Endothelial cell of umbilical vein (primary cell): ENCODE measurements around the gene TUBGCP2. TPM values are rescaled to one million over a fixed set of nuclear protein-coding genes. Genes with fewer than 3 reads are reported as not detected.

Source experiments
- BruUV-seq: library from RNA; stranded (reverse); fragments of 400-500 nt; replicated peaks from 2 replicates; lab custom pipeline; 2021; lab: Mats Ljungman, UMichigan
- CTCF ChIA-PET: fragments of 300-600, 350-600 bp; sonication (Branson Sonifier 250); formaldehyde crosslinking; loops from one replicate; lab custom pipeline; 2021; ENCODE audit warnings: antibody characterized with exemption, inconsistent platforms; lab: Charles Lee
- POLR2A ChIA-PET: fragments of 300-600, 350-600 bp; sonication (Branson Sonifier 250); formaldehyde crosslinking; loops from one replicate; lab custom pipeline; 2021; ENCODE audit warnings: antibody characterized with exemption, inconsistent platforms; lab: Charles Lee
- DNase-seq: peaks from one replicate; pipeline ENCODE4 v3.0.0-alpha.2; 2011; ENCODE audit warnings: low read depth, low spot score
- FAIRE-seq: peaks from 2 replicates; lab custom pipeline; 2011; peaks lifted over from hg19 to GRCh38; lab: Jason Lieb, UNC
- H2AFZ ChIP-seq: 2 replicates; pipeline ENCODE4 v1.6.0; 2012; ENCODE audit warnings: low read depth, low read length, control low read depth, inconsistent platforms
- H3K27ac ChIP-seq: 2 replicates; pipeline ENCODE4 v1.5.1; 2011; ENCODE audit warnings: low read depth, mild to moderate bottlenecking, control low read depth, low read length, moderate library complexity; ENCODE audit not compliant: insufficient read depth
- H3K27me3 ChIP-seq, 2 experiments: 2 replicates each; pipeline versions ENCODE4 v1.6.0 to v1.6.1; 2011; ENCODE audit warnings: low read length in 2 of 2, mixed read lengths in 1 of 2; ENCODE audit not compliant: control insufficient read depth in 2 of 2, insufficient read depth in 2 of 2
- H3K36me3 ChIP-seq, 2 experiments: 2 replicates in 1 of 2; 3 replicates in 1 of 2; pipeline ENCODE4 v1.5.1; 2011; ENCODE audit warnings: low read length in 2 of 2, mild to moderate bottlenecking in 1 of 2, moderate library complexity in 1 of 2; ENCODE audit not compliant: control insufficient read depth in 2 of 2, insufficient read depth in 2 of 2; ENCODE audit errors: extremely low read depth in 1 of 2
- H3K4me1 ChIP-seq: 3 replicates; pipeline ENCODE4 v1.5.1; 2011; ENCODE audit warnings: mild to moderate bottlenecking, low read length; ENCODE audit not compliant: control insufficient read depth, insufficient read depth; ENCODE audit errors: extremely low read depth
- H3K4me2 ChIP-seq: 2 replicates; pipeline ENCODE4 v1.6.1; 2011; ENCODE audit warnings: low read length, control low read depth, mixed read lengths; ENCODE audit not compliant: insufficient read depth
- H3K4me3 ChIP-seq, 3 experiments: fragments of 200-600 bp in 1 of 3; sonication (generic), shearing (Covaris generic) in 1 of 3; replicated peaks in 1 of 3; 2 replicates each; pipeline ENCODE4 v1.5.1; 2011 to 2016; ENCODE audit warnings: control low read depth in 3 of 3, low read length in 3 of 3, mild to moderate bottlenecking in 2 of 3, inconsistent platforms in 1 of 3, low read depth in 1 of 3, moderate library complexity in 1 of 3; ENCODE audit not compliant: insufficient read depth in 1 of 3
- H3K79me2 ChIP-seq: 2 replicates; pipeline ENCODE4 v1.6.0; 2012; ENCODE audit warnings: low read length, inconsistent platforms; ENCODE audit not compliant: control insufficient read depth, insufficient read depth
- H3K9ac ChIP-seq: replicated peaks from 2 replicates; pipeline ENCODE3; 2011; ENCODE audit warnings: low read length, control low read depth; ENCODE audit not compliant: insufficient read depth; ENCODE audit errors: extremely low read depth
- H3K9me1 ChIP-seq: replicated peaks from 3 replicates; pipeline ENCODE4 v1.6.0; 2011; ENCODE audit warnings: mild to moderate bottlenecking, low read length; ENCODE audit not compliant: control insufficient read depth, insufficient read depth; ENCODE audit errors: extremely low read depth
- H3K9me3 ChIP-seq: replicated peaks from 2 replicates; pipeline ENCODE4 v1.5.1; 2012; ENCODE audit warnings: low read length, inconsistent platforms; ENCODE audit not compliant: control insufficient read depth, insufficient read depth
- H4K20me1 ChIP-seq: replicated peaks from 2 replicates; pipeline ENCODE3; 2011; ENCODE audit warnings: mild to moderate bottlenecking, low read length; ENCODE audit not compliant: control insufficient read depth, insufficient read depth; ENCODE audit errors: extremely low read depth
- EZH2 ChIP-seq: IDR thresholded peaks from 2 replicates; pipeline ENCODE4 v1.6.1; 2012; ENCODE audit warnings: borderline replicate concordance, low read depth, mild to moderate bottlenecking, moderate library complexity, low read length, inconsistent platforms; ENCODE audit not compliant: severe bottlenecking
- FOS ChIP-seq: IDR thresholded peaks from 2 replicates; pipeline ENCODE4 v1.6.1; 2011; ENCODE audit warnings: mild to moderate bottlenecking, low read length, moderate library complexity, borderline replicate concordance; ENCODE audit not compliant: insufficient read depth
- GATA2 ChIP-seq: IDR thresholded peaks from 2 replicates; pipeline ENCODE4 v1.7.0; 2011; ENCODE audit warnings: low read depth, mild to moderate bottlenecking, moderate library complexity, mixed read lengths, low read length; ENCODE audit not compliant: insufficient read length, insufficient read depth
- JUN ChIP-seq: IDR thresholded peaks from 2 replicates; pipeline ENCODE4 v1.6.1; 2011; ENCODE audit warnings: borderline replicate concordance, low read depth; ENCODE audit not compliant: insufficient read length, insufficient read depth
- MYC ChIP-seq: IDR thresholded peaks from one replicate; pipeline ENCODE4 v1.6.1; 2011; ENCODE audit warnings: mild to moderate bottlenecking, low read depth, low read length
- POLR2A ChIP-seq: IDR thresholded peaks from 2 replicates; pipeline ENCODE4 v1.6.1; 2012; ENCODE audit warnings: low read depth, mild to moderate bottlenecking, control low read depth, low read length
- POLR2AphosphoS5 ChIP-seq: IDR thresholded peaks from 2 replicates; pipeline ENCODE4 v1.6.1; 2012; ENCODE audit warnings: low read depth, mild to moderate bottlenecking, control low read depth, low read length, moderate library complexity; ENCODE audit not compliant: insufficient read depth
- dilution Hi-C: fragments of 300-500 bp; cut with MboI; formaldehyde crosslinking; loops from one replicate; pipeline ENCODE4 v1.15.0; 2019; ENCODE audit warnings: low sequenced_read_pairs; ENCODE audit not compliant: extremely low pct_ligation_motif_present
- intact Hi-C: fragments of 100-400 bp; cut with micrococcal nuclease; formaldehyde crosslinking; loops from one replicate; pipeline ENCODE4 v1.10.0; 2022
- polyA plus RNA-seq, 4 experiments: library from polyadenylated mRNA; depleted of rRNA in 3 of 4; stranded (reverse) in 3 of 4; unstranded in 1 of 4; fragments of >200 nt; gene quantifications; 2 replicates each; pipeline versions ENCODE4 v1.2.1 to v1.2.3, GENCODE V29; 2011 to 2012; ENCODE audit warnings: missing spikeins in 1 of 4
- total RNA-seq: library from RNA; stranded (reverse); gene quantifications from 2 replicates; pipeline ENCODE4 v1.2.3, GENCODE V29; 2021
- TF ChIP-seq, protein P1 (sequence below), 2 donors: IDR thresholded peaks; 1 replicate in 1 of 2; 2 replicates in 1 of 2; pipeline ENCODE4 v1.5.1; 2011; ENCODE audit warnings: low read length in 2 of 2, mild to moderate bottlenecking in 2 of 2, moderate library complexity in 2 of 2, control low read depth in 1 of 2, inconsistent platforms in 1 of 2, low read depth in 1 of 2; ENCODE audit not compliant: insufficient read depth in 1 of 2; ENCODE audit errors: extremely low read depth in 1 of 2
- TF ChIP-seq, protein P2 (sequence below): IDR thresholded peaks from 2 replicates; pipeline ENCODE4 v1.6.1; 2011; ENCODE audit not compliant: insufficient read depth, insufficient read length

TUBGCP2 gene
- total and polyA plus RNA-seq, 2 donors (not counting 3 experiments of a cell fraction or from before 2014, with no cell fraction given) = 37.1 to 53.1 TPM

DNA sequence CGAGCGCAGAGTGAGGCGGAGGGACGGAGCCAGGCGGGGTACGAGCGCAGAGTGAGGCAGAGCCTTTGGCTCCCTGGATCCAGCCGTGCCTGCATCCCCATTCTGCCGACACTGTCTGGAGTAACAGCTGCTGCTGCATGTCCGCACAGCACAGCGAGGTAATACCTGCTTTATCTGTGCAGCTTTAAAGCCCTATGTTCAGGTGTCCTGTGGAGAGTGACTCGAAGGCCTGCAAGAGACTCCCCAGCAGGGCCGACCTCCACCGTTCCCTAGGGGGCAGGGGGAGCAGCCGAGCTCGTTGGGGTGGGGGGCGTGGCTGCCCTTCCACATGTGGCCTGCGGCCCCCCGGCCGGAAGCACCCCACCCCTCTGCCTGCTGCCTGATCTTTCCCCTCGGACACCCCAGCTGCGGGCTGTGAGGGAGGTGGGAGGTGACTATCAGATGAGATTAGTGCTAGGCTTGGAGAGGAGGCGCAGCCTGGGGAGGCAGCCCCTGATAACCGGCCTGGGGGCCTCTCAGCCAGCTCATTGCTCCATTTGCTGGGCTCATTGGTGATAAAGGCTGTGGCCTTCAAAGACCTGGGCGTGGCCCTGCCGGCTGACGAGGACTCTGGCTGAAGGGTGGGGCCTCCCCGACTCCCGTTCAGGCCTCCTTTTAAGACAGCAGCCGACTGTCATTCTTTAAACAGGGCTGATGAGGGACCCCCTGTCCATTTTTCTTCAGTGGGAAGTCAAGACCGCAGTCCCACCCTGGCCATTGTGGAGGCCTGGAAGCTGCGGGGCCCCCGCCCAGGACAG is 63.0 kb downstream of the TUBGCP2 start:
- no peaks in the 10 kb centered on the region for H3K79me2 ChIP-seq
- FAIRE-seq (no peak), DNase-seq (no peak)
- no peaks in the 10 kb centered on the region for H4K20me1 ChIP-seq
- H3K27me3 ChIP-seq = no peaks in the 10 kb centered on the region
- no peak overlapping the region for H2AFZ ChIP-seq
- dilution Hi-C loops = no loop called here
- no peaks in the 10 kb centered on the region for H3K9me3 ChIP-seq
- H3K9me1 ChIP-seq = no peaks in the 10 kb centered on the region
- no peak overlapping the region for H3K4me2 ChIP-seq
- H3K9ac ChIP-seq = no peak overlapping the region
- H3K27ac ChIP-seq = no peak overlapping the region
- no TSS peak for BruUV-seq
- intact Hi-C loops = no loop called here
- TF ChIP-seq POLR2A = no peak
- no peak for TF ChIP-seq FOS
- TF ChIP-seq GATA2 = no peak
- TF ChIP-seq, protein P1, sequence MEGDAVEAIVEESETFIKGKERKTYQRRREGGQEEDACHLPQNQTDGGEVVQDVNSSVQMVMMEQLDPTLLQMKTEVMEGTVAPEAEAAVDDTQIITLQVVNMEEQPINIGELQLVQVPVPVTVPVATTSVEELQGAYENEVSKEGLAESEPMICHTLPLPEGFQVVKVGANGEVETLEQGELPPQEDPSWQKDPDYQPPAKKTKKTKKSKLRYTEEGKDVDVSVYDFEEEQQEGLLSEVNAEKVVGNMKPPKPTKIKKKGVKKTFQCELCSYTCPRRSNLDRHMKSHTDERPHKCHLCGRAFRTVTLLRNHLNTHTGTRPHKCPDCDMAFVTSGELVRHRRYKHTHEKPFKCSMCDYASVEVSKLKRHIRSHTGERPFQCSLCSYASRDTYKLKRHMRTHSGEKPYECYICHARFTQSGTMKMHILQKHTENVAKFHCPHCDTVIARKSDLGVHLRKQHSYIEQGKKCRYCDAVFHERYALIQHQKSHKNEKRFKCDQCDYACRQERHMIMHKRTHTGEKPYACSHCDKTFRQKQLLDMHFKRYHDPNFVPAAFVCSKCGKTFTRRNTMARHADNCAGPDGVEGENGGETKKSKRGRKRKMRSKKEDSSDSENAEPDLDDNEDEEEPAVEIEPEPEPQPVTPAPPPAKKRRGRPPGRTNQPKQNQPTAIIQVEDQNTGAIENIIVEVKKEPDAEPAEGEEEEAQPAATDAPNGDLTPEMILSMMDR (IDR thresholded peaks at IDR 0.05; ENCODE audit: extremely low read depth in 1 of 2, insufficient read depth in 1 of 2, low read depth in 1 of 2, low read length in 2 of 2) = no peak
- no peak for TF ChIP-seq EZH2
- TF ChIP-seq POLR2AphosphoS5 = no peak
- TF ChIP-seq MYC = no peak
- TF ChIP-seq JUN = no peak
- TF ChIP-seq, protein P2, sequence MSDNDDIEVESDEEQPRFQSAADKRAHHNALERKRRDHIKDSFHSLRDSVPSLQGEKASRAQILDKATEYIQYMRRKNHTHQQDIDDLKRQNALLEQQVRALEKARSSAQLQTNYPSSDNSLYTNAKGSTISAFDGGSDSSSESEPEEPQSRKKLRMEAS = no peak
- POLR2A ChIA-PET = no interaction called here
- H3K36me3 ChIP-seq = no peaks in the 10 kb centered on the region
- H3K4me3 ChIP-seq = no peak overlapping the region
- H3K4me1 ChIP-seq = no peaks in the 10 kb centered on the region
- CTCF ChIA-PET = interaction anchor here (0.9 to 1.3 kb wide), 3 partner anchors 11 to 284 kb away, joined by 3 read pairs; no protein-coding TSS in a partner anchor
